Mucosa of gallbladder (tissue), 1 donor: ENCODE data around the gene GRK5. TPM values are rescaled to one million over a fixed set of nuclear protein-coding genes. Genes with fewer than 3 reads are reported as not detected.
"Not testable (repeated sequence)": the region's sequence is repeated elsewhere in the genome, so short reads cannot be mapped to it uniquely, and the experiment has no call there.

Experiments used
- DNase-seq: peaks from one replicate; pipeline ENCODE4 v3.0.0-alpha.2; 2020; ENCODE audit warnings: low spot score
- total RNA-seq: library from RNA; stranded (reverse); gene quantifications from one replicate; pipeline ENCODE4 v1.2.1, GENCODE V29; 2021
- donor health status: DM: no; HTN: no; CAD: no.

GRK5 gene
- total RNA-seq, 1 donor from 2014 or later: 21.1 TPM

- DNase-seq: no peak
These were observed 67.2 kb downstream of the GRK5 start for GRCh38 chr10:119274519-119275045.

- DNase-seq: no peak
These were observed 67.7 kb downstream of the GRK5 start for GRCh38 chr10:119275085-119275484.

GRCh38 chr10:119276194-119276593 lies 68.8 kb downstream of the GRK5 start:
- DNase-seq: not testable (repeated sequence)

GRCh38 chr10:119278126-119278709 lies 70.8 kb downstream of the GRK5 start:
- DNase-seq: no peak

- no peak for DNase-seq
These were observed 72.1 kb downstream of the GRK5 start for GRCh38 chr10:119279441-119279840.

GRCh38 chr10:119281581-119282071 lies 74.3 kb downstream of the GRK5 start:
- DNase-seq: no peak

- no peak for DNase-seq
These were observed 75.1 kb downstream of the GRK5 start for GRCh38 chr10:119282446-119282845.

GRCh38 chr10:119283387-119283786 lies 76.0 kb downstream of the GRK5 start:
- no peak for DNase-seq

GRCh38 chr10:119283818-119284217 lies 76.4 kb downstream of the GRK5 start:
- DNase-seq: no peak

GRCh38 chr10:119284679-119285096 lies 77.3 kb downstream of the GRK5 start:
- no peak for DNase-seq

- no peak for DNase-seq
These were observed 78.3 kb downstream of the GRK5 start for GRCh38 chr10:119285495-119286267.

GRCh38 chr10:119286516-119286915 lies 79.1 kb downstream of the GRK5 start:
- no peak for DNase-seq

- no peak for DNase-seq
These were observed 79.7 kb downstream of the GRK5 start for GRCh38 chr10:119286983-119287633.

- DNase-seq: no peak
These were observed 81.2 kb downstream of the GRK5 start for GRCh38 chr10:119288574-119289001.

GRCh38 chr10:119289227-119289920 lies 82.0 kb downstream of the GRK5 start:
- DNase-seq: no peak

- no peak for DNase-seq
These were observed 83.1 kb downstream of the GRK5 start for GRCh38 chr10:119290301-119291048.

- no peak for DNase-seq
These were observed 84.0 kb downstream of the GRK5 start for GRCh38 chr10:119291223-119291900.

- DNase-seq: no peak
These were observed 85.8 kb downstream of the GRK5 start for GRCh38 chr10:119292968-119293760.

GRCh38 chr10:119296703-119297102 lies 89.3 kb downstream of the GRK5 start:
- no peak for DNase-seq
